Measurements from ENCODE around the gene ZFYVE28.
"Not testable (repeated sequence)": the region's sequence is repeated elsewhere in the genome, so short reads cannot be mapped to it uniquely, and the experiment has no call there.

ZFYVE28 gene

GRCh38 chr4:2284161-2284933 lies 134.1 kb downstream of the ZFYVE28 start:
- DNase-seq: no peak

GRCh38 chr4:2283199-2283711 lies 135.2 kb downstream of the ZFYVE28 start:
- no peak for DNase-seq

- peak; percentile 92 for DNase-seq
Measured at GRCh38 chr4:2281575-2282343, 136.7 kb downstream of the ZFYVE28 start.

- no peak for DNase-seq
Measured at GRCh38 chr4:2280531-2281300, 137.7 kb downstream of the ZFYVE28 start.

- no peak for DNase-seq
Measured at GRCh38 chr4:2277956-2278355, 140.5 kb downstream of the ZFYVE28 start.

- no peak for DNase-seq
Measured at GRCh38 chr4:2276581-2277325, 141.7 kb downstream of the ZFYVE28 start.

- no peak for DNase-seq
Measured at GRCh38 chr4:2275546-2276251, 142.7 kb downstream of the ZFYVE28 start.

- not testable (repeated sequence) for DNase-seq
Measured at GRCh38 chr4:2275044-2275397, 143.4 kb downstream of the ZFYVE28 start.

- no peak for DNase-seq
Measured at GRCh38 chr4:2274320-2275043, 144.0 kb downstream of the ZFYVE28 start.

GRCh38 chr4:2273657-2274319 lies 144.7 kb downstream of the ZFYVE28 start:
- no peak for DNase-seq

GRCh38 chr4:2273221-2273620 lies 145.2 kb downstream of the ZFYVE28 start:
- no peak for DNase-seq

GRCh38 chr4:2272828-2273120 lies 145.7 kb downstream of the ZFYVE28 start:
- no peak for DNase-seq

- DNase-seq: no peak
Measured at GRCh38 chr4:2272026-2272827, 146.2 kb downstream of the ZFYVE28 start.

GRCh38 chr4:2271279-2272025 lies 147.0 kb downstream of the ZFYVE28 start:
- DNase-seq: no peak

- DNase-seq: no peak
Measured at GRCh38 chr4:2270341-2271165, 147.9 kb downstream of the ZFYVE28 start.

GRCh38 chr4:2269618-2270163 lies 148.8 kb downstream of the ZFYVE28 start:
- DNase-seq: no peak

- no peak for DNase-seq
Measured at GRCh38 chr4:2269206-2269531, 149.3 kb downstream of the ZFYVE28 start.
